ENCODE measurements around the gene HIPK4.
A peak's percentile ranks its signal among the peaks of the same experiment; 100 is the strongest.
"Not testable (repeated sequence)": the region's sequence is repeated elsewhere in the genome, so short reads cannot be mapped to it uniquely, and the experiment has no call there.

The HIPK4 gene

DNA sequence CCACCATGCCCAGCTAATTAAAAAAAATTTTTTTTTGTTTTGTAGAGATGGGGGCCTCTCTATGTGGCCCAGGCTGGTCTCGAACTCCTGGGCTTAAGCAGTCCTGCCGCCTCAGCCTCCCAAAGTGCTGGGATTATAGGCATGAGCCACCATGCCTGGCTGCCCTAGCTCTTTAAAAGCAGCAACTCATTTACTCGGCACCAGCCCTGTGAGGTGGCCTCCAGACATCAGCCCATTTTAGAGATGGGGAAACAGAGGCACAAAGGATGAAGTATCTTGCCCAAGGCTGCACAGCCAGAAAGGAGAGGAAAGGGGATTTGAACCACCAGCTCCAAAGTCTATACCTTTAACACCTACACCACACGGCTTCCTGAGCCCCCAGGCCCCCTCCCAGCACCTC lies 22.9 kb upstream of the HIPK4 start:
- no peak overlapping the region for H2AFZ ChIP-seq (ENCODE audit: low read depth, low read length)
- H3K4me1 ChIP-seq (ENCODE audit: insufficient read depth, low read length): peaks cover 19% of the 10 kb centered on the region
- H3K9me3 ChIP-seq (ENCODE audit: low read length): no peaks in the 10 kb centered on the region
- H3K36me3 ChIP-seq (ENCODE audit: insufficient read depth, low read length): no peaks in the 10 kb centered on the region
- no peak overlapping the region for H3K4me3 ChIP-seq (ENCODE audit: low read length)
- no peaks in the 10 kb centered on the region for H3K27me3 ChIP-seq (ENCODE audit: insufficient read depth, low read length)

- H3K27me3 ChIP-seq (ENCODE audit: insufficient read depth, low read length): no peaks in the 10 kb centered on the region
- no peak overlapping the region for H2AFZ ChIP-seq (ENCODE audit: low read depth, low read length)
- no peaks in the 10 kb centered on the region for H3K9me3 ChIP-seq (ENCODE audit: low read length)
- H3K36me3 ChIP-seq (ENCODE audit: insufficient read depth, low read length): no peaks in the 10 kb centered on the region
- H3K4me3 ChIP-seq (ENCODE audit: low read length): no peak overlapping the region
- peaks cover 16% of the 10 kb centered on the region for H3K4me1 ChIP-seq (ENCODE audit: insufficient read depth, low read length)
Measured at GRCh38 chr19:40411958-40412499, 22.0 kb upstream of the HIPK4 start.

GRCh38 chr19:40411125-40411842 lies 21.3 kb upstream of the HIPK4 start:
- no peaks in the 10 kb centered on the region for H3K27me3 ChIP-seq (ENCODE audit: insufficient read depth, low read length)
- no peak overlapping the region for H2AFZ ChIP-seq (ENCODE audit: low read depth, low read length)
- peaks cover 16% of the 10 kb centered on the region for H3K4me1 ChIP-seq (ENCODE audit: insufficient read depth, low read length)
- no peaks in the 10 kb centered on the region for H3K36me3 ChIP-seq (ENCODE audit: insufficient read depth, low read length)
- H3K4me3 ChIP-seq (ENCODE audit: low read length): no peak overlapping the region
- no peaks in the 10 kb centered on the region for H3K9me3 ChIP-seq (ENCODE audit: low read length)

- Histone ChIP-seq H2AFZ (ENCODE audit: low read depth, low read length) (no peak overlapping the region), H3K4me3 (ENCODE audit: low read length) (no peak overlapping the region), H3K36me3 (ENCODE audit: insufficient read depth, low read length) (no peaks in the 10 kb centered on the region), H3K4me1 (ENCODE audit: insufficient read depth, low read length) (peaks cover 16% of the 10 kb centered on the region), H3K9me3 (ENCODE audit: low read length) (no peaks in the 10 kb centered on the region), H3K27me3 (ENCODE audit: insufficient read depth, low read length) (no peaks in the 10 kb centered on the region)
Measured at GRCh38 chr19:40410030-40410389, 20.0 kb upstream of the HIPK4 start.

- not testable (repeated sequence) for H3K4me3 ChIP-seq (ENCODE audit: low read length); H3K9me3 ChIP-seq (ENCODE audit: low read length); H3K27me3 ChIP-seq (ENCODE audit: insufficient read depth, low read length); H2AFZ ChIP-seq (ENCODE audit: low read depth, low read length); H3K36me3 ChIP-seq (ENCODE audit: insufficient read depth, low read length)
- peaks cover 18% of the 10 kb centered on the region for H3K4me1 ChIP-seq (ENCODE audit: insufficient read depth, low read length)
Measured at GRCh38 chr19:40408598-40408925, 18.6 kb upstream of the HIPK4 start.

- peaks cover 14% of the 10 kb centered on the region for H3K4me1 ChIP-seq (ENCODE audit: insufficient read depth, low read length)
- H3K27me3 ChIP-seq (ENCODE audit: insufficient read depth, low read length): no peaks in the 10 kb centered on the region
Measured at GRCh38 chr19:40407714-40408597, 18.0 kb upstream of the HIPK4 start.

GRCh38 chr19:40403262-40403984 lies 13.4 kb upstream of the HIPK4 start:
- Histone ChIP-seq H3K4me3 (ENCODE audit: low read length) (peak overlapping the region; percentile 53), H3K27me3 (ENCODE audit: insufficient read depth, low read length) (no peaks in the 10 kb centered on the region), H2AFZ (ENCODE audit: low read depth, low read length) (peak overlapping the region; percentile 51), H3K4me1 (ENCODE audit: insufficient read depth, low read length) (peaks cover 3% of the 10 kb centered on the region), H3K9me3 (ENCODE audit: low read length) (no peaks in the 10 kb centered on the region), H3K36me3 (ENCODE audit: insufficient read depth, low read length) (no peaks in the 10 kb centered on the region)

More at GRCh38 chr19:40407714-40408597, 18.0 kb upstream of the HIPK4 start:
- no peak overlapping the region for H2AFZ ChIP-seq (ENCODE audit: low read depth, low read length)
- no peaks in the 10 kb centered on the region for H3K36me3 ChIP-seq (ENCODE audit: insufficient read depth, low read length)
- no peaks in the 10 kb centered on the region for H3K9me3 ChIP-seq (ENCODE audit: low read length)
- H3K4me3 ChIP-seq (ENCODE audit: low read length): no peak overlapping the region

GRCh38 chr19:40400559-40400958 lies 10.6 kb upstream of the HIPK4 start:
- no peak overlapping the region for H3K4me3 ChIP-seq (ENCODE audit: low read length)
- H3K9me3 ChIP-seq (ENCODE audit: low read length): no peaks in the 10 kb centered on the region
- H2AFZ ChIP-seq (ENCODE audit: low read depth, low read length): no peak overlapping the region
- no peaks in the 10 kb centered on the region for H3K36me3 ChIP-seq (ENCODE audit: insufficient read depth, low read length)
- no peaks in the 10 kb centered on the region for H3K27me3 ChIP-seq (ENCODE audit: insufficient read depth, low read length)
- H3K4me1 ChIP-seq (ENCODE audit: insufficient read depth, low read length): peaks cover 3% of the 10 kb centered on the region

DNA sequence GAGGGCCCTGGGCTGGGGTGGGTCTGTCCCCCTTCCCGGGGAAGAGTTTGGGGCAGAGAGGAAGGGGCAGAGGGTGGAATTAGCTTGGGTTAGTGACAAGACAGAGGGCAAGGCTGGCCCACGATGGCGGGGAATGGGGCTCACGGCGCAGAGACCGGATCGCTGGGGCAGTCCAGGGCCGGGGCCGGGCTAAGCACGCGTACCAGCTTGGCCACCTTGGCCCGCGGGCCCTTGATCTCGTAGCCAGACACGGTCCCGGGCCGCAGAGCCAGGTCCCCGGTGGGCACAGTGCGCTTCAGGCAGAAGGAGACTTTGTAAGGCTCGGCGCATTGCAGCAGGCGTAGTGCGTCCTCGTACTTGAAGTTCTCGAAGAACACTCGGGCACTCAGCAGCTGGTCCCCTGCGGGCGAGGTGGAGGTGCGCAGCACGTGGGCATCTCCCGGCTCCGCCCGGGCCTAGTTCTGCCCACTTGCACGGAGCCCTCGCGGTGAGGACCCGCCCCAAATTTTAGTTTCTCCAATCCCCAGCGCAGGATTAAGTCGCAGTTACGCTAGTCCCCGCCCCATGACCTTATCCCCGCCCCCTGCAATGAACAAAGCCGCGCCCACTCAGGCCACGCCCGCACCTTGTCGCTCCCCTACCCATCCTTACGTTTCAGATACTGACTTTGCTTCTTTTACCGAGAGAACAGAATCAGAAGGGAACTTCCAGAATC lies 8.6 kb upstream of the HIPK4 start:
- no peak overlapping the region for H2AFZ ChIP-seq (ENCODE audit: low read depth, low read length)
- H3K27me3 ChIP-seq (ENCODE audit: insufficient read depth, low read length): no peaks in the 10 kb centered on the region
- H3K9me3 ChIP-seq (ENCODE audit: low read length): no peaks in the 10 kb centered on the region
- no peaks in the 10 kb centered on the region for H3K36me3 ChIP-seq (ENCODE audit: insufficient read depth, low read length)
- H3K4me3 ChIP-seq (ENCODE audit: low read length): no peak overlapping the region
- H3K4me1 ChIP-seq (ENCODE audit: insufficient read depth, low read length): no peaks in the 10 kb centered on the region

DNA sequence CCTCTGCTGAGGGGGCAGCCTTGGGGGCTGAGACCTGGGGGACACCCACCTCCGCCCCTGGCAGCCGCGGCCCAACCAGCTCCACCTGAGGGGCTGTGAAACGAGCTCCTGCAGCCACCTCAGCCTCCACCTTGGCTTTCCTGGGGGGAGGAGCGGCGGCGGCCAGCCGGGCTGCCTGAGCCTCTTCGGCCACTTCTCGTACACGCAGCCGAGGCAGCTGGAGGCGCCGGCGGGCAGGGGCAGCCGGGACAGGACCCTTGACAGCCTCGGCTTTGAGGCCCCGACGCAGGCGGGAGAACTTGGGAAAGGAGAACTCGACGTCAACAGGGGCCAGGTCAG lies 7.6 kb upstream of the HIPK4 start:
- Histone ChIP-seq H3K4me3 (ENCODE audit: low read length) (no peak overlapping the region), H3K36me3 (ENCODE audit: insufficient read depth, low read length) (no peaks in the 10 kb centered on the region), H3K4me1 (ENCODE audit: insufficient read depth, low read length) (no peaks in the 10 kb centered on the region), H2AFZ (ENCODE audit: low read depth, low read length) (no peak overlapping the region), H3K27me3 (ENCODE audit: insufficient read depth, low read length) (no peaks in the 10 kb centered on the region), H3K9me3 (ENCODE audit: low read length) (no peaks in the 10 kb centered on the region)

DNA sequence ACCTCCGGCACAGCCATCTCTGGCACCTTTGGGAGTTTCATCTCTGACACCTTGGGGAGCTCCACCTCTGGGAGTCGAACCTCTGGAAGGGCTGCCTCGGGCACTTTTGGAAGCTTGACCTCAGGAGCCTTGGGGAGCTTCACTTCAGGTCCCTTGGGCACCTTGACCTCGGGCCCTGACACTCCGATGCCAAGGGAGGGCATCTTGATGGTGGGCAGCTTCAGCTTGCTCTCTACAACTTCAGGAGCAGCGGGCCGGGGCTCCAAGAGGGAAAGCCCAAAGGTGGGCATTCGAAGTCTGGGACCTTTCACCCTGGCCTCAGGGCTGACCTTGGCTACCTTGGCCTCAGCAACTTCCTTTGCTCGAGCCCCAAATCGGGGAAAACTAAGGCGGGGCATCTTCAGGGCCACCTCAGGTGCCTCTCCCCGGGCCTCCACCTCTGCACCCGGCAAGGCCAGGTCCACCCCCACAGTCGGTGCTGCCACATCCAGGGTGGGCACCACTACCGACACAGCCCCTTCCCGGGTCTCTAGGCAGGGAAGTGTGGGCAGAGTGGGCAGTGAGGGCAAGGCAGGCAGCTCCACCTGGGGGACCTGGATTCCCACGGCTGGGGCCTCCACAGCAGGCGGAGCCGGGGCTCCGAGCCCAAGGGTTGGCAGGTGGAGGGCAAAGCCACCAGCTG lies 7.0 kb upstream of the HIPK4 start:
- Histone ChIP-seq H3K27me3 (ENCODE audit: insufficient read depth, low read length) (no peaks in the 10 kb centered on the region), H3K4me3 (ENCODE audit: low read length) (no peak overlapping the region), H3K36me3 (ENCODE audit: insufficient read depth, low read length) (no peaks in the 10 kb centered on the region), H2AFZ (ENCODE audit: low read depth, low read length) (no peak overlapping the region), H3K4me1 (ENCODE audit: insufficient read depth, low read length) (no peaks in the 10 kb centered on the region), H3K9me3 (ENCODE audit: low read length) (no peaks in the 10 kb centered on the region)

DNA sequence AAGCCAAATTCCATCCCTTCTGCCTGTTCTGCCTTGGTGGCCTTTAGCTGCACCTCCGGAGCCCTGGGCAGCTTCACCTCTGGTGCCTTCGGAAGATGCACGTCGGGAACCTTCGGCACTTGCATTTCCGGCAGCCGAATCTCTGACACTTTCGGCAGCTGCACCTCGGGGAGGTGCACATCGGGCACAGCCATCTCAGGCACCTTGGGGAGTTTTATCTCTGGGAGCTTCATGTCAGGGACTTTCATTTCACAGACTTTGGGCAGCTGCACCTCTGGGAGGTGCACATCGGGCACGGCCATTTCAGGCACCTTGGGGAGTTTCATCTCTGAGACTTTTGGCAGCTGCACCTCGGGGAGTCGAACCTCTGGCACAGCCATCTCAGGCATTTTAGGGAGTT lies 6.0 kb upstream of the HIPK4 start:
- H2AFZ ChIP-seq (ENCODE audit: low read depth, low read length): no peak overlapping the region
- H3K9me3 ChIP-seq (ENCODE audit: low read length): no peaks in the 10 kb centered on the region
- no peaks in the 10 kb centered on the region for H3K36me3 ChIP-seq (ENCODE audit: insufficient read depth, low read length)
- no peak overlapping the region for H3K4me3 ChIP-seq (ENCODE audit: low read length)
- no peaks in the 10 kb centered on the region for H3K4me1 ChIP-seq (ENCODE audit: insufficient read depth, low read length)
- H3K27me3 ChIP-seq (ENCODE audit: insufficient read depth, low read length): no peaks in the 10 kb centered on the region

All from neuron (in vitro differentiated cells).